ENCODE results near the gene ZDHHC4.
A peak's percentile ranks its signal among the peaks of the same experiment; 100 is the strongest.

Gene ZDHHC4

DNA sequence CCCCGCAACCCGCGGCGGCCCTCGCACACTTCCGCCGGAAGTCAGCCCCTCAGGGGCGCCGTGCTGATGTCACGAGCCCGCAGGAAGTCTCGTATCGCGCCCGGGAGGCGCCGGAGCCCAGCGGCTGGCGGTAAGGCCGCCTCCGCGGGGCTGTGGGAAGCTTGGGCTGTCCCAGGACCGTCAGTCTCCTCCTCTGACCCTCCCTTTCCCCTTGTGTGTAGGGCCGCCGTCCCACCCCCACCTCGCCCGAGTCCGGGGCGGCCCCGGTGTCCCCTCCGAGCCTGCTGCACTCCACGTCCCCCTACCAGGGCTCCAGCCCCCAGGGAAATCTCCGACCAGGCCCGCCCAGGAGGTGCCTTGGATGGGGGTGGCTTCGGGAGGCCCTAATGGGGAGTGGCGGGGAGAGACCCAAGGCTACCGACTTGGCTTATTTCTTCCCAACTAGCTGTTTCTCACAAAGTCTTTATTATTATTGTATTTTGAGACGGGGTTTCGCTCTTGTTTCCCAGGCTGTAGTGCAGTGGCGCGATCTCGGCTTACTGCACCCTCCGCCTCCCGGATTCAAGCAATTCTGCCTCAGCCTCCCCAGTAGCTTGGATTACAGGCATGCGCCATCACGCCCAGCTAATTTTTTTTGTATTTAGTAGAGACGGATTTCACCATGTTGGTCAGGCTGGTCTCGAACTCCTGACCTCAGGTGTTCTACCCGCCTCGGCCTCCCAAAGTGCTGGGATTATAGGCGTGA is at the start of gene ZDHHC4:
Gene ZDHHC4 (plus strand): TSS at position 86 of the 745 bp plus-strand sequence. CDS start 3,108 bp downstream, outside the sequence.
- DNase-seq: peak; percentile 91

DNA sequence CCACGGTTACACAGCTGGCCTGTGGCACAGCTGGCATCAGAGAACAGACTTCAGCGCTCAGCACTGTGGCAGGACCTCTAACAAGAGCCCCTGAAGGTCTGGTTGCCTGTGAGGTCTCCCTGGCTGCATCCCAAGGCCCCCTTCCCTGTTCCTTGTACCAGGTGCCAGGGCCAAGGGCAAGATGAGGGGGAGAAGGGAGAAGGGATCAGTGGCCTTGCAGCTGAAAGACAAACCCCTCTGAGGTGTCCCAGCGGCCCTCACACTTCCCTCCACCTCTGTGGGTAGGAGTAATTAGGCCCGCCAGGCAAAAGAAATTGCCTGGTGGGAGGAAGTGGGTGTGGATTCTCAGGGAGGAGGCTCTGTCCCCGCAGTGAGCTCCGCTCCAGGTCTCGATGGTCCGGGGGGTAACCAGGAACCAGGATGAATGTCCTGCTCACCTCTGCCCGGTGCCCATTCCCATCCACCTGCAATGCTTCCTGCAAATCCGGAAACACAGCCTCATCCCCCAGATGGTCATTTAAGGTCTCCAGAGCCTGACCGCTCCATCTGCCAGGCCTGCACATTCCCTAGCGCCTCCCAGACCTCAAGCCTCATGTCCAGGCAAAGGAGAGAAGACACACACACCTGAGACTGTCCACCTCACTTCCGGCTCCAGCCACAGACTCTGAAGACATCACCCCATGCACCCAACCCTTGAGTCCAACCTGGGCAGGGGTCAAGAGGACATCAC is 48.7 kb upstream of the ZDHHC4 start:
- DNase-seq: no peak

DNA sequence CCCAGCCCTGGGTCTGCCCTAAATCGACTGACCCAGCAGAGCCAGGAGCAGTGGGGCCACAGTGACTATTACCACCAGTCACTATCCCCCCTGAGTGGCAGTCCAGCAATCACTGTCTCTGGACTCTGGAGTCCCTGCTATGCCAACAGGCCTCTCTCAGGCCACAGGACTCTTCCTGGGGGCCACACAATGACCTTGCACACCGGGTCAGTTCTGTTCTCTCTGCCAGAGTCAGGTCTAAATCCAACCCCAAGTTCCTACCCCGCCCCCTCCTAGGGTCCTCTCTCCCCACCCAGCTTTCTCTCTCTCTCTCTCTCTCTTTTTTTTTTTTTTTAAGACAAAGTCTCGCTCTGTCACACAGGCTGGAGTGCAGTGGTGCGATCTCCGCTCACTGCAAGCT is 47.6 kb upstream of the ZDHHC4 start:
- DNase-seq: no peak

DNA sequence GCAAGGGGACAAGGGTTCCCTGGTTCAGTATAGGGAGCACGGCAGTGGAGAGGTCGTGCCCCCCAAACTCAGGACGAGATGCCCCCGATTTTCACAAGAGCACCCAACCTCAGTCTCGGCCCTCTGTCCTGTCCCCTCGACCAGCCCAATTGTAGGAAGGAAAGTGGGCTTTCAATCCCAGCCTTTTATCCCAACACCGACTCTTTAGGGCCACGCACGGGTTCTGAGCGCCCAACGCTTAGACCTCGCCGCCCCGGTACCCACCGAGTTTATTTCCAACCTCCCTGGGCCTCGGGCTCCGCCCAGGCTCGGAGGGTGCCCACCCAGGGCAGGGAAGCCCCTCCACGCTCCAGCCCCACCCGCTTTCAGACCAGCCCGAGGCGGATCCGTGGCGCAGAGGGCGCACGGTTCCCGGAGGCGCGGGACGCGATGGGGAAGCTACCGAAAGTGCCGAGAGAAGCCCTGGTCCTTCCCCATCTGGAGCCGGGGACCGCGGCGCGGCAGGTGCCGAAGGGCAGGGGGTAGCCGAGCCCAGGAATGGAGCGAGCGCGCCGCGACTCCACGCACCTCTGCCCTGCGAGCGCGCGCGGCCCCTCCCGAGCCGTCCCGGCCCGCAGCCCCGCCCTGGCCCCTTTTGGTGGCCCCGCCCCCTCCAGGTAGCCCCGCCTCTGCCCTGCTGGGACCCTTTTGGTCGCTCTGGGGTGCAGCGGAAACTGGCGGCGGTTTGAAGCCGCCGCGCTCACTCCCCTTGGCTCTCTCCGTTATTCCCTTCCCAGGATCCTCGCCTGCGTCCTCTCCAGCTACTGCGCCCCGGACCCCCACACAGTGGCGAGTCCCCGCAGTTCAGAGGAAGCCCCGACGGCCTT is 46.4 kb upstream of the ZDHHC4 start:
- DNase-seq: no peak

DNA sequence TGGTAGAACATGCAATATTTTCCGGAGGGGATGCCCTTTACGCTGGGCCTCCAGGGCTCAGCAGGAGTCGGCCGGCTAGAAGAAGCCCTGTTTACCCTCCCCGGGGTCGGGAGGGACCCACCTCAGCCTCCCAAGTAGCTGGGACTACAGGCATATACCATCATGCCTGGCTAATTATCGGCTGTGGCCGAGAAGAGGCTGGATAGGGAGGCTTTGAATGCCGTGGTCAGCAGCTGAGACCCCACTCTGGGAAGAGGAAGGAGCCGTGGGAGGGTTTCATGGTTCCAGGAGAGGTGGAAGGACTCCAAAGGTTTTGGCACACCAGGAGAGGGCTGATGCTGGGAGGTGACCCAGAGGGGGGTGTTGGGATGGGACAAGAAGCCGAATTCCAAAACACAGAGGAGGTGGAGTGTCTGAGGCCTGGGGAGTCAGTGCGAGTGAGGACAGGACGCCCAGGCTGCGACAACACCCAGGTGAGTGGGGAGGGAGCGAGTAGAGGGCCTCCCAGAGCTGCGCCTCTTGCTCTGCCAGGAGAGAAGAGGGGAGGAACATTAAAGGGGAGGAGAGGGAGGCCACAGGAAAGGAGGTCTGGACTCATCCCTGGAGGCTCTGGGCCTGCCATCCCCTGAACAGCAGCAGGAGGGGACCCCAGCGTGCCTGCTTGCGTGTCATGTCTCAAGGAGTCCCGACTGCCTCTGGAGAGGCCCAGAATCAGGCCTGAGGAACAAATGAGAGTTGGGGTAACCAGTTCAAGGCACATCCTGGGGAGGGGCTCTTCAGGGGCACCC is 45.6 kb upstream of the ZDHHC4 start:
- no peak for DNase-seq

DNA sequence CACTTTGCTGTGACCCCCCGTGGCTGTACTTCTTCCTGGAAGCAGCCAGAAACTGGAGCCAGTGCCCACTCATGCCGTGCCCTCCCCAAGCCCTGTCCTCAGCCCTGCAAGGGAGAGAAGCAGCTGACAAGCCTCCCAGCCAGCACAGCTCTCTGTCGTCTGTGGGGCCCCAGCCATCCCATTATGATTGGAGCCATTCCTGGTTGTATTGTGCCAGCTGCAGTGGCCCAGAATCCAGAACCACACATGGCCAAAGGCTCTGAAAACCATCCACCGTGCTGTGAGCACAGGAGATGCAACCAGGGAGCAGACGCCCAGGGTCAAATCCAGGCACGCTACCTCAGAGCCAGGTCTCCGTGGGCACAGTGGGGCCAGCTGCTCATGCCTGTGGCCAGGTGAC is 44.7 kb upstream of the ZDHHC4 start:
- no peak for DNase-seq

DNA sequence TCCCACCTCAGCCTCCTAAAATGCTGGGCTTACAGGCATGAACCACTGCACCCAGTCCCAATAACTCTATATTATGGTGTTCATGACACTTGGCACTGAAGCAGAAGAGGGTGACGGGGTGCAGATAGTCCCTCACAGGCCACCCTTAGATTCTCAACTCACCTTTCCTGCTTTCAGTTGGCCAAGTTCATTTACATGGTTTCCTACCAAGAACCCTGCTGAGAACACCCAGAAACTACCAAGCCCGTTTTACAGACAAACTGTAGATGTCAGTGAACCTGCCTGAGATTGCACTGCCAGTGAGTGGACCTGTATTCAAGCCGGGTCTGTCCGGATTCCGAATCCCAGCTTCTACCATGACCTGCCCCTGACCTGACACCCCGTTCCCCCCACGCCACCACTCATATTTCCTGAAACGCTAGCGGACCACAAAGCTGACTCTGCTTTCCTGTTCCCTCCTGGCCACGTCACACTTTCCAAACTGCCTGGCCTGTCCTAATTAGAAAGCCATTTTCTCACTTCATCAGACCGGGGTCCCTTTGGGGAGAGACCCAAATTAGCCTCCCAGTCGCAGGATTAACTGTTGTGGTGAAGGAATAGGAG is 43.3 kb upstream of the ZDHHC4 start:
- DNase-seq: no peak

DNA sequence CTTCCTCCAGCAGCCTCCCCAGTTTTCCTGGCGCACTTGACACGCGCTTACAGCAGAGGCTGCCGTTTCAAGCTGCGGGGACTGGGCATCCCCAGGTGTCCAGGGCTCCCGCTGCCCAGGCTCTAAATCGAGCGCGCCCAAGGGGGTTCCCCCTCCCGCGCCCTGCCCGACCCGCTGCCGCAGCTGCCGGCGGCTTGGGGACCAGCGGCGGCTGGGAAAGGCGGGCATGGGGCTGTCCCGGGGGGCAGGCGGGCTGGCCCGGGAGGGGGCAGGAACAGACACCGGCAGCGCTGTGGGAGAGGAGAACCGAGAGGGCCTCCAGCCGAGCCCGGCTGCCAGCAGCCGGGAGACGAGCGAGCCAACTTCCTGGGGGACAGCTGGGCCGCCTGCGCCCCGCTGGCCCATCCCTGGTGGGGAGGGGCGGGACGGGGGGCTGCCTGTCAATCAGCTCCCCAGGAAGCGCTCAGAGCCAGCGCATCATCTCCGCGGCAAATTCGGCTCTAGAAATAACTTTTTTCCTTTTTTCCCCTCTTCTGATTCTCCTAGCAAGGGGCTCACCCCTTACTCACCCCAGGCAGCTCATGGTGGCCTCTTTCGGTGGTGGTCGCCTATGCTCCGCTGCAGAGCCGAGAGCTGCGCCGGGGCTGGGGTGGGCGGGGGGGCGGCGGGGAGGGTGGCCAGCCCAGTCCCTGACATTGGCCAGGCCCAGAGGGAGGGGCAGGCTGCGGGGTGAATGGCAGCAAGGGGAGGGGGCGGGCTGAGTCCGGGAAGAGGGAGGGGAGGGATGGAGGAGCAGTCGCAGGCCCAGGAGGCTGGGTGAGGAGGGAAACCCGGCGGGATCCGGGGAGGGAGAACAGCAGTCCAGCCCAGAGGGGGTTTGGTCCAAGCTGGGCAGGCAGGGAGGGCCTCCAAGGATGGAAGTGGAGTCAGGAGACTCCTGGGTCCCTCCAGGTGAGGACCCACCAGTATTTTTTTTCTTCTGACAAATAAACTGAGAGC is 40.7 kb upstream of the ZDHHC4 start:
- DNase-seq: peak; percentile 10

DNA sequence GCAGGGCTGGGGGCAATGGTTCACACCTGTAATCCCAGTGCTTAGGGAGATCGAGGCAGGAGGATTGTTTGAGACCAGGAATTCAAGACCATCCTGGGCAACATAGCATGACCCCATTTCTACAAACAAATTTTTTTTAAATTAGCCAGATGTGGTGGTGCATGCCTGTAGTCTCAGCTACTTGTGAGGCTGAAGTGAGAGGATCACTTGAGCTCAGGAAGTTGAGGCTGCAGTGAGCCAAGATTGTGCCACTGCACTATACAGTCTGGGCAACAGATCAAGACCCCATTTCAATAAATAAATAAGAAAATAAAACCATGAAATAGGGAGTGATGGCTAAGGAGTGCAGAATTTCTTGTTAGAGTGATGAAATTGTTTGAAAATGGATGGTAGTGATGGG is 34.9 kb upstream of the ZDHHC4 start:
- DNase-seq: no peak

DNA sequence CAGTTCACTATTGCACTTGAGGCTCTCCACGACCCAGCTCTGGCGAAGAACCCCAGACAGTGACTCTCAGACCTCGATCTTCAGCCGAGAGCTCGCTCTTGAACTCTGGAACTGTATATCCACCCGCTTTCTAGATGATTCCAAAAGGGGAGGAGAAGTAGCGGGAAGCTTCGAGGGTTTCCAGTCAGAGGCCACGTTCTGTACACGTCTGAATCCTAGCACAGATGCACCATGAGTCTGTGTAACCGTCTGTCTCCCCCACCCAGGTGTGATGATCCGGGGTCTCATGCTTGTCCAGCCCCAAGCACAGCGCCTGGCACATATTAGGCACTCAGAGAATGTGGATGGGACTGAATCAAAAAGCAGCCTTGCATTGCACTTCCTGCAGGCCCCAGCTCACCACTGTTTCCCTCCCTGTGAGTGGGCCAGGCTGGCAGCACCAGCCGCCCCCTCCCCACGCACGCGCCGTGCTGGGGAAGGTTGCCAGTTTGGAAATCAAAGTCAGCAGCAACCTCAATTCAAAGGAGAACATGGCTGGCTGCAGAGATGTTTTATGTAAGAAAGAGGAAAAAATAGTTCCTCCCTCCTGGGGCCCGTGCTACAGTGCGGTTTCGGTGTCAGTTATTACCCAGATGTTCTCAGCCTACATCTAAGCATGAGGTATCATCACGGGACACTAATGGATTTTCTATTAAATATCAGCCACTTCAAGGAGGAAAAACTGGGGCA is 31.7 kb upstream of the ZDHHC4 start:
- DNase-seq: no peak

DNA sequence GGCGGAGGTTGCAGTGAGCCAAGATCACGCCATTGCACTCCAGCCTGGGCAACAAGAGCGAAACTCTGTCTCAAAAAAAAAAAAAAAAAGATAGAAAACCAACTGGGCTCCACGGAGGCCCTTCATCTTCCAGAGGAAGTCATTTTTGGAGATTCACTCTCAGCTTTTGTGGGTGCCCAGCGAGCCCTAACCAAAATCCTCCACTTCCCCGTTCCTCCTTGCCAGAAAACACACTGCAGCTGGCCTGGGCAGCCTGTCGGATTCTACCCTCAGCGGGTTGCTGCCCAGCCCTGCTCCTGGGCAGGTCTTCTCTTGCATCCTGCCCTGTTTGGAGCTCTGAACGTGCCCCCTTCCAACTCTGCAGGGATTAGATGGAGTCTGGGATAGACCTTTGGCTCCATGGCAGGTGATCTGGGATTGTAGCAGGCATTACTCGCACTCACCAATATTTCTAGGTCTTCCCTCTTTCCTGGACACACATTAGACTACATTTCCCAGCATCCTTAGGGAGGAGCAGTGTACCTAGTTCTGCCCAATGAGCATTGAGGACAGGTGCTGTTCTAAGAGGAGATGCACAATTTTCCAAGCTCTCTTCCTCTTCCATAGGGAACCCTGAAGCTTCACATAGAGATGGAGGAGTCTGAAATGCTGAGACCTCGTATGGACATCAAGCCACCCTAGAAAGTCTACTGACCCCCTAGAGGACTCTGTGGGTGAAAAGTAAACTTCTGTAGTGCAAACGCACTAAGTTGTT is 30.6 kb upstream of the ZDHHC4 start:
- no peak for DNase-seq

DNA sequence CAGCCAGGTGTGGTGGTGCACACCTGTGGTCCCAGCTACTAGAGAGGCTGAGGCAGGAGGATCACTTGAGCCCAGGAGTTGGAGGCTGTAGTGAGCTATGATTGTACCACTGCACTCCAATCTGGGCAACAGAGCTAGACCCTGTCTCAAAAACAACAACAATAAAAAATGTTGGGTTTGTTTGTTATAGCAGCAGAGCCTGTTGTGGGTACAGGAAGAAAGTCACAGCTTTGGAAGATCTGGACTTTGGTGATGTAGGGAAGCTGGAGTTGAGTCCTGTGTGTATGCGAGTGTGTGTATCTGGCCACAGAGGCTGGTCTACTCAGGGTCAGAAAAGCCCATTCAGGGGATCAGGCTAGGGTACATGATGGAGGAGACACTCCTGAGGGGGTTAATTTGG is 29.9 kb upstream of the ZDHHC4 start:
- no peak for DNase-seq

DNA sequence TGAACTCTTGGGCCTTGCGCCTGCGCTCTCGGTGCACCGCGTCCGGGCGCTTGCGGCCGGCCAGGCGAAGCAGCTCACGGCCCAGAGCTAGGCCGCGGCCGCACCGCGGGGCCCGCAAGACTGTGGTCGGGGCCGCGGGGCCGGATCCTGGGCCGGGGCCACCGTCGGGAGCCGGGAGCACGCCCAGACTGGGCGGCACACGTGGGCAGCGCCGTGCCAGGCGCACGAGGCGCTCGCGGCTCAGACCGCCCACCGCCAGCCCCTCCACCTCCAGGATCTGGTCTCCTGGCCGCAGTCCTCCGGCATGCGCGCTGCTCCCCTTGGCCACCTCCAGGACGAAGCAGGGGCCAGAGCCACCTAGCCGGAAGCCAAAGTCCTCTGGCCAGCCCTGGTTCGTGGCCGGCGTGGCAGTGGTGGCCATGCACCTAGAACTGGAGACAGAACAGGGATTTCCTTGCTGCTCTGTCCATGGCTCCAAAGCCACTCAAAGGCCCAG is 26.2 kb upstream of the ZDHHC4 start, which contains the start of gene GRID2IP:
Gene GRID2IP (minus strand): TSS at position 446 of the 496 bp plus-strand sequence. CDS start 25 bp downstream, at position 421.
- no peak for DNase-seq

DNA sequence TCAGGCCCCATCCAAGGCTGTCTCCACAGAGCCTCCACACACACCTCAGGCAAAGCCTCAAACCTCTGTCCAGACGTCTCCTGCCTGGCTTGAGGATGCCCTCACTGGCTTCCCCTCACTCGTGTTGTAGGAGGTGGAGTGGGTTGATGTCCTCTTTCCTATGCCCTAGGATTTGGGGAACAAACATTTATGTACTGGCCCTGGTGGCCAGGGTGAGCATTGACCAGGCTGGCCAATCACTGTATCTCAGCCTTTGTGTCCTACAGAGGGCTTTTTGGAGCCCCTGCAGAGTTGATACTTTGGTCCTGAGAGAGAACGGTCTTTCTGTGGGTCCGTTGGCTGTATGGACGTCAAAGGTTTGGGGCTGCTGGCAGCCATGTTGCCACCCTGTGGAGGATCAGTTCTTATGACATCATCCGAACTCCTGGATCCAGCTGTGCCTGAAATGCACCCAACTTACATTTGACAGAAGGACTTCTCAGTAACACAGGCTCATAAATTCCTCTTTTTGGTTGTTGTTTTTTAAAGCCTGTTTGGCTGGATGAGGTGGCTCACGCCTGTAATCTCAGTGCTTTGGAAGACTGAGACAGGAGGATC is 23.7 kb upstream of the ZDHHC4 start:
- DNase-seq: no peak

DNA sequence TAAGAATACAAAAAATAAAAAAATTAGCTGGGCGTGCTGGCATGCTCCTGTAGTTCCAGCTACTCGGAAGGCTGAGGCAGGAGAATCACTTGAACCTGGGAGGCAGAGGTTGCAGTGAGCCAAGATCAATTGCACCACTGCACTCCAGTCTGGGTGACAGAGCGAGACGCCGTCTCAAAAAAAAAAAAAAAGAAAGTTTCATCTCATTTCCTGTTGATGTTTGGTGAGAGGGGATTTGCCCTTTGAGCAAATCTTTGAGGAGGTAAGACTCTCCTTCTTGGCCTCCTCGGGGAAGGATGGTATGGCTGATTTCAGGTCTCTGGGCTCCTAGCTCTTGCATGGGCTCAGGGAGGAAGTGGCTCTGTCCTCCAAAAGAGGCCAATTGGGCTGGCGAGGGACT is 22.4 kb upstream of the ZDHHC4 start:
- no peak for DNase-seq

DNA sequence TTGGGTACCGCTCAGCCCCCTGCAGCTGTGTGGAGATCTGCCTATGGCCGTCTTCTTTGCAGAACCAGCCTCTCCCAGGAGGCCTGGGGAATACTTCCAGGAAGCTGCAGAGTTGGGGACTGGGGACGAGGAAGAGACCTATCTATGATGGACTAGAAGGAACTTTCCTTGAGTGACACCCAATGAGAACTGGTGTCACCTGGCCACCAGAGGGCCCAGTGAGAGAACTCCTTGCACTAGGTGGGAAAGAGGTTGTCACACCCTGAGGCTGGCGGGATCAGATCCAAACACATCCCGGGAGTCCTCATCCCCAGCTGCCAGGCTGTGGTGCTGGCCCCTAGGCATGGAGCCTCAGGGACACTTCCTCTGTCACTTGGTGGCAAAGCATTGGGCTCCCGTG is 21.1 kb upstream of the ZDHHC4 start:
- no peak for DNase-seq

DNA sequence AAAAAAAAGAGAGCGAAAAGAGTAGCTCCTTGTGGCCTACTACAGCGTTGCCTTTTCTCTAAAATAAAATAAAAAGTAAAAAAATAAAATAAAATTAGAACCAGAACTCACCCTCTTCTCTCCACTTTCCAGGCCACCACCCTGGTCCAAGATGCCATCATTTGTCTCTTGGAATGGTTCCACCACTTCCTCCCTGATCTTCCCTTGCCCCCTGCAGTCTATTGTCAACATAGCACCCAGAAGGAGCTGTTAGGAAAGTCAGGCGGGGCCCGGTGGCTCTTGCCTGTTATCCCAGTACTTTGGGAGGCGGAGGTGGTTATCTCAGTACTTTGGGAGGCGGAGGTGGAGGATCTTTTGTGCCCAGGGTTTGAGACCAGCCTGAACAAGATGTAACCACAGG is 18.4 kb upstream of the ZDHHC4 start:
- no peak for DNase-seq

DNA sequence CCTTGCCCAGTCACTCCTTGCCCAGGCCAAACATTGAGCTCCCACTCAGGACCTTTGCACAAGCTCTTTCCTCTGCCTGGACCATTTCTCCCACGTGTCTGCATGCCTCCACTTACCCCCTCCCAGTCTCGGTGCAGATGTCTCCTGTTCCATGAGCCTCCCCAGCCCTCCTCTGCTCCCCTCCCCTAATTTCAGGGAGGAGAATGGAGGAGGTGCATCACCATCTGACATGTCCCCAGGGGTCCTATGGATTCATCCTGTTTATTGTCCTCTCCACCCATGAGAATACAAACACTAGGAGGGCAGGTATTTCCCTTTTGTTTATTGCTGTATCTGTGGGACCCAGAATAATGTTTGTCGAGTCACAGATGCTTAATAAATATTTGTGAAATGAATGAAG is 17.4 kb upstream of the ZDHHC4 start:
- no peak for DNase-seq

DNA sequence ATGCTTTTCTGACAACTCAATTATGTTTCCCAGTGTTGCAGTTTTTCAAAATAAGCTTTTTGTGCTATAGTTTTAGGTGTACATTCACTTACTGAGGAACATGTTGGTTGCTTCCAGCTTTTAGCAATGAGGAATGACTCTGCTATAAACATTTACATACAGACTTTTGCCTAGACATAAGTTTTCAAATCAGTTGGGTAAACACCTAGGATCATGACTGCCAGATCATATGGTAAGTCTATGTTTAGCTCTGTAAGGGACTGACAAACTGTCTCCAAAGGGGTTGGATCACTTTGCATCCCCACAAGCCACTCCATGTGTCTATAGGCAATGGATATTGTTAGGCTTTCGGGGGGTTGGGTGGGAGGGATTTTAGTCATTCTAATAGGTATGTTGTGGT is 15.1 kb upstream of the ZDHHC4 start:
- DNase-seq: no peak

Data from NCI-H774 (cell line).